ENCODE measurements around the gene HOXA7.
A peak's percentile ranks its signal among the peaks of the same experiment; 100 is the strongest.

The HOXA7 gene

GRCh38 chr7:27111042-27111750, 45.3 kb downstream of the HOXA7 start (continued):
- TF ChIP-seq ZNF704 (tag by site-specific recombination; IDR thresholded peaks at IDR 0.05) (no peak), KLF16 (tag by site-specific recombination; IDR thresholded peaks at IDR 0.05) (no peak), ZNF121 (tag by site-specific recombination; IDR thresholded peaks at IDR 0.05) (no peak), ZNF639 (tag by site-specific recombination; IDR thresholded peaks at IDR 0.05) (no peak), HOXA7 (CRISPR knock-in tag; IDR thresholded peaks at IDR 0.05; ENCODE audit: borderline replicate concordance) (no peak), PATZ1 (tag by site-specific recombination; IDR thresholded peaks at IDR 0.05) (no peak), ZNF501 (tag by site-specific recombination; IDR thresholded peaks at IDR 0.05) (no peak), ZNF324 (tag by site-specific recombination; IDR thresholded peaks at IDR 0.05) (no peak), ZSCAN30 (tag by site-specific recombination; IDR thresholded peaks at IDR 0.05) (no peak), ZNF37A (tag by site-specific recombination; IDR thresholded peaks at IDR 0.05) (no peak), ZBTB6 (tag by site-specific recombination; IDR thresholded peaks at IDR 0.05) (no peak), ZNF302 (tag by site-specific recombination; IDR thresholded peaks at IDR 0.05; ENCODE audit: low read depth) (no peak), ELK4 (IDR thresholded peaks at IDR 0.05; ENCODE audit: borderline replicate concordance, low read depth, low read length) (no peak), ZNF645 (tag by site-specific recombination; IDR thresholded peaks at IDR 0.05) (no peak), PRDM10 (tag by site-specific recombination; IDR thresholded peaks at IDR 0.05) (peak; percentile 75), ZNF792 (tag by site-specific recombination; IDR thresholded peaks at IDR 0.05) (no peak), MZF1 (tag by site-specific recombination; IDR thresholded peaks at IDR 0.05; ENCODE audit: borderline replicate concordance) (0 out of 2 replicates have a peak, but pooled peaks have one; percentile 7), ZBTB44 (tag by site-specific recombination; IDR thresholded peaks at IDR 0.05) (no peak), ZBTB8A (tag by site-specific recombination; IDR thresholded peaks at IDR 0.05) (no peak), IKZF3 (tag by site-specific recombination; IDR thresholded peaks at IDR 0.05) (peak; percentile 61)
